ENCODE measurements around the gene YBX1.

DNA sequence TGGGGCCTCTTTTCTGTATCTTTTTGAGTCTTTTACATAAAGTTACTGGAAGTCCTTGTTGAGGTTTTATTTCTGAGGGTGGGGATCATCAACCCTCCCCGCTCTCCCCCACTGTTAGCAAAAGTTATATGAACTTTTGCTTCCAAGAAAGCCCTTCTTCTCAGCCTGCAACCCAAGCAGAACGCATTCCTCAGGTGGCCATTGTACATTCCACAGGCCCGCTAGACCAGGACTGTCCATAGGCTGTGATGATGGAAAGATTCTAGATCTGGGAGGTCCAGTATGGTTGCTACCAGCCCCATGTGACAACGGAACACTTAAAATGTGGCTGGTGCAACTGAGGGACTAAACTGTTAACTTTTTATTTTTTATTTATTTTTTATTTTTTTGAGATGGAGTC, 11.8 kb upstream of the YBX1 start:
- TF ChIP-seq, protein P1, sequence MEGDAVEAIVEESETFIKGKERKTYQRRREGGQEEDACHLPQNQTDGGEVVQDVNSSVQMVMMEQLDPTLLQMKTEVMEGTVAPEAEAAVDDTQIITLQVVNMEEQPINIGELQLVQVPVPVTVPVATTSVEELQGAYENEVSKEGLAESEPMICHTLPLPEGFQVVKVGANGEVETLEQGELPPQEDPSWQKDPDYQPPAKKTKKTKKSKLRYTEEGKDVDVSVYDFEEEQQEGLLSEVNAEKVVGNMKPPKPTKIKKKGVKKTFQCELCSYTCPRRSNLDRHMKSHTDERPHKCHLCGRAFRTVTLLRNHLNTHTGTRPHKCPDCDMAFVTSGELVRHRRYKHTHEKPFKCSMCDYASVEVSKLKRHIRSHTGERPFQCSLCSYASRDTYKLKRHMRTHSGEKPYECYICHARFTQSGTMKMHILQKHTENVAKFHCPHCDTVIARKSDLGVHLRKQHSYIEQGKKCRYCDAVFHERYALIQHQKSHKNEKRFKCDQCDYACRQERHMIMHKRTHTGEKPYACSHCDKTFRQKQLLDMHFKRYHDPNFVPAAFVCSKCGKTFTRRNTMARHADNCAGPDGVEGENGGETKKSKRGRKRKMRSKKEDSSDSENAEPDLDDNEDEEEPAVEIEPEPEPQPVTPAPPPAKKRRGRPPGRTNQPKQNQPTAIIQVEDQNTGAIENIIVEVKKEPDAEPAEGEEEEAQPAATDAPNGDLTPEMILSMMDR (conservative IDR thresholded peaks at IDR 0.05; ENCODE audit: low read length): no peak
- no peak for TF ChIP-seq EZH2phosphoT487 (IDR thresholded peaks at IDR 0.05; ENCODE audit: borderline replicate concordance)

All from Loucy (cell line).